Panc1 (cell line): Measurements from ENCODE around the gene DIAPH3.

Experiments used
- CTCF ChIP-seq: fragments of 450-650 bp; IDR thresholded peaks from 2 replicates; pipeline ENCODE4 v1.5.1; 2017; ENCODE audit warnings: mild to moderate bottlenecking
- POLR2AphosphoS5 ChIP-seq: IDR thresholded peaks from 2 replicates; pipeline ENCODE4 v1.6.1; 2012; ENCODE audit warnings: mild to moderate bottlenecking, low read depth, low read length, moderate library complexity
- REST ChIP-seq, 2 experiments: IDR thresholded peaks; 2 replicates each; pipeline ENCODE4 v1.6.1; 2011 to 2012; ENCODE audit warnings: low read depth in 2 of 2, control low read depth in 1 of 2, low read length in 1 of 2, mild to moderate bottlenecking in 1 of 2, moderate library complexity in 1 of 2; ENCODE audit not compliant: insufficient read depth in 1 of 2
- SIN3A ChIP-seq: IDR thresholded peaks from 2 replicates; pipeline ENCODE4 v1.6.1; 2012; ENCODE audit warnings: low read depth, mild to moderate bottlenecking, low read length, moderate library complexity, borderline replicate concordance; ENCODE audit not compliant: insufficient read depth

- TF ChIP-seq CTCF (no peak), POLR2AphosphoS5 (no peak), REST (IDR thresholded peaks at IDR 0.05; ENCODE audit: insufficient read depth in 1 of 2, low read depth in 2 of 2, low read length in 1 of 2) (no peak), SIN3A (no peak)
Measured at GRCh38 chr13:60051754-60052285, 111.9 kb downstream of the DIAPH3 start.
